Measurements from ENCODE around the gene AFAP1. TPM values are rescaled to one million over a fixed set of nuclear protein-coding genes. Genes with fewer than 3 reads are reported as not detected.

Gene AFAP1
- total RNA-seq, 1 experiment from 2014 or later = 23.6 TPM

DNA sequence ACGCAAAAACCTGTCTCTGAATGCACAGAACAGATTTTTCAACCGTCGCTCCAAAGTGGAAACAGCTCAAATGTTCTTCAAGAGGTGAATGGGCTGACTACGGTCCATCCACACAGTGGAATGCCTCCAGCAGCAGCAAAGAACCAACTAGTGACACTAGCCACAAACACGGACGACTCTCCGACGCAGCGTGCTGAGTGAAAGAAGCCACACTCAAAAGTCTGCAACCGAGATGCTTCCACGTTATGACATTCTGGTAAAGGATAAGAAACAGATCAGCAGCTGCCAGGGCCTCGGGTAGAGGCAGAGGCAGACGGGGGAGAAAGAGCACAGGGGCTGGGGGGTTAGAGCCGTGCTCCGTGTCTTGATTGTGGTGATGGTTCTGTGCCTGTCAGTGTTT, 125.2 kb downstream of the AFAP1 start:
- H3K27ac Mint-ChIP-seq = no peak overlapping the region
- H3K4me3 Mint-ChIP-seq = no peak overlapping the region
- H3K9me3 Mint-ChIP-seq = no peaks in the 10 kb centered on the region
- CTCF ChIA-PET = no interaction called here
- DNase-seq (ENCODE audit: low spot score) (no peak), ATAC-seq (no peak)
- TF ChIP-seq HMGA2 (CRISPR knock-in tag; IDR thresholded peaks at IDR 0.05) = no peak
- TF ChIP-seq, protein P1, sequence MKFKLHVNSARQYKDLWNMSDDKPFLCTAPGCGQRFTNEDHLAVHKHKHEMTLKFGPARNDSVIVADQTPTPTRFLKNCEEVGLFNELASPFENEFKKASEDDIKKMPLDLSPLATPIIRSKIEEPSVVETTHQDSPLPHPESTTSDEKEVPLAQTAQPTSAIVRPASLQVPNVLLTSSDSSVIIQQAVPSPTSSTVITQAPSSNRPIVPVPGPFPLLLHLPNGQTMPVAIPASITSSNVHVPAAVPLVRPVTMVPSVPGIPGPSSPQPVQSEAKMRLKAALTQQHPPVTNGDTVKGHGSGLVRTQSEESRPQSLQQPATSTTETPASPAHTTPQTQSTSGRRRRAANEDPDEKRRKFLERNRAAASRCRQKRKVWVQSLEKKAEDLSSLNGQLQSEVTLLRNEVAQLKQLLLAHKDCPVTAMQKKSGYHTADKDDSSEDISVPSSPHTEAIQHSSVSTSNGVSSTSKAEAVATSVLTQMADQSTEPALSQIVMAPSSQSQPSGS (CRISPR knock-in tag; IDR thresholded peaks at IDR 0.05; ENCODE audit: borderline replicate concordance, low read depth) = no peak
- TF ChIP-seq ZNF232 (CRISPR knock-in tag; IDR thresholded peaks at IDR 0.05) = no peak
- TF ChIP-seq, protein P2, sequence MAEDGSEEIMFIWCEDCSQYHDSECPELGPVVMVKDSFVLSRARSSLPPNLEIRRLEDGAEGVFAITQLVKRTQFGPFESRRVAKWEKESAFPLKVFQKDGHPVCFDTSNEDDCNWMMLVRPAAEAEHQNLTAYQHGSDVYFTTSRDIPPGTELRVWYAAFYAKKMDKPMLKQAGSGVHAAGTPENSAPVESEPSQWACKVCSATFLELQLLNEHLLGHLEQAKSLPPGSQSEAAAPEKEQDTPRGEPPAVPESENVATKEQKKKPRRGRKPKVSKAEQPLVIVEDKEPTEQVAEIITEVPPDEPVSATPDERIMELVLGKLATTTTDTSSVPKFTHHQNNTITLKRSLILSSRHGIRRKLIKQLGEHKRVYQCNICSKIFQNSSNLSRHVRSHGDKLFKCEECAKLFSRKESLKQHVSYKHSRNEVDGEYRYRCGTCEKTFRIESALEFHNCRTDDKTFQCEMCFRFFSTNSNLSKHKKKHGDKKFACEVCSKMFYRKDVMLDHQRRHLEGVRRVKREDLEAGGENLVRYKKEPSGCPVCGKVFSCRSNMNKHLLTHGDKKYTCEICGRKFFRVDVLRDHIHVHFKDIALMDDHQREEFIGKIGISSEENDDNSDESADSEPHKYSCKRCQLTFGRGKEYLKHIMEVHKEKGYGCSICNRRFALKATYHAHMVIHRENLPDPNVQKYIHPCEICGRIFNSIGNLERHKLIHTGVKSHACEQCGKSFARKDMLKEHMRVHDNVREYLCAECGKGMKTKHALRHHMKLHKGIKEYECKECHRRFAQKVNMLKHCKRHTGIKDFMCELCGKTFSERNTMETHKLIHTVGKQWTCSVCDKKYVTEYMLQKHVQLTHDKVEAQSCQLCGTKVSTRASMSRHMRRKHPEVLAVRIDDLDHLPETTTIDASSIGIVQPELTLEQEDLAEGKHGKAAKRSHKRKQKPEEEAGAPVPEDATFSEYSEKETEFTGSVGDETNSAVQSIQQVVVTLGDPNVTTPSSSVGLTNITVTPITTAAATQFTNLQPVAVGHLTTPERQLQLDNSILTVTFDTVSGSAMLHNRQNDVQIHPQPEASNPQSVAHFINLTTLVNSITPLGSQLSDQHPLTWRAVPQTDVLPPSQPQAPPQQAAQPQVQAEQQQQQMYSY (CRISPR knock-in tag; IDR thresholded peaks at IDR 0.05) = no peak
- TF ChIP-seq MXD4 (CRISPR knock-in tag; IDR thresholded peaks at IDR 0.05; ENCODE audit: borderline replicate concordance) = no peak
- no peak for TF ChIP-seq ZNF219 (CRISPR knock-in tag; IDR thresholded peaks at IDR 0.05; ENCODE audit: borderline replicate concordance)
- TF ChIP-seq, protein P3, sequence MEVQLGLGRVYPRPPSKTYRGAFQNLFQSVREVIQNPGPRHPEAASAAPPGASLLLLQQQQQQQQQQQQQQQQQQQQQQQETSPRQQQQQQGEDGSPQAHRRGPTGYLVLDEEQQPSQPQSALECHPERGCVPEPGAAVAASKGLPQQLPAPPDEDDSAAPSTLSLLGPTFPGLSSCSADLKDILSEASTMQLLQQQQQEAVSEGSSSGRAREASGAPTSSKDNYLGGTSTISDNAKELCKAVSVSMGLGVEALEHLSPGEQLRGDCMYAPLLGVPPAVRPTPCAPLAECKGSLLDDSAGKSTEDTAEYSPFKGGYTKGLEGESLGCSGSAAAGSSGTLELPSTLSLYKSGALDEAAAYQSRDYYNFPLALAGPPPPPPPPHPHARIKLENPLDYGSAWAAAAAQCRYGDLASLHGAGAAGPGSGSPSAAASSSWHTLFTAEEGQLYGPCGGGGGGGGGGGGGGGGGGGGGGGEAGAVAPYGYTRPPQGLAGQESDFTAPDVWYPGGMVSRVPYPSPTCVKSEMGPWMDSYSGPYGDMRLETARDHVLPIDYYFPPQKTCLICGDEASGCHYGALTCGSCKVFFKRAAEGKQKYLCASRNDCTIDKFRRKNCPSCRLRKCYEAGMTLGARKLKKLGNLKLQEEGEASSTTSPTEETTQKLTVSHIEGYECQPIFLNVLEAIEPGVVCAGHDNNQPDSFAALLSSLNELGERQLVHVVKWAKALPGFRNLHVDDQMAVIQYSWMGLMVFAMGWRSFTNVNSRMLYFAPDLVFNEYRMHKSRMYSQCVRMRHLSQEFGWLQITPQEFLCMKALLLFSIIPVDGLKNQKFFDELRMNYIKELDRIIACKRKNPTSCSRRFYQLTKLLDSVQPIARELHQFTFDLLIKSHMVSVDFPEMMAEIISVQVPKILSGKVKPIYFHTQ (CRISPR knock-in tag; IDR thresholded peaks at IDR 0.05) = no peak
- TF ChIP-seq, protein P4, sequence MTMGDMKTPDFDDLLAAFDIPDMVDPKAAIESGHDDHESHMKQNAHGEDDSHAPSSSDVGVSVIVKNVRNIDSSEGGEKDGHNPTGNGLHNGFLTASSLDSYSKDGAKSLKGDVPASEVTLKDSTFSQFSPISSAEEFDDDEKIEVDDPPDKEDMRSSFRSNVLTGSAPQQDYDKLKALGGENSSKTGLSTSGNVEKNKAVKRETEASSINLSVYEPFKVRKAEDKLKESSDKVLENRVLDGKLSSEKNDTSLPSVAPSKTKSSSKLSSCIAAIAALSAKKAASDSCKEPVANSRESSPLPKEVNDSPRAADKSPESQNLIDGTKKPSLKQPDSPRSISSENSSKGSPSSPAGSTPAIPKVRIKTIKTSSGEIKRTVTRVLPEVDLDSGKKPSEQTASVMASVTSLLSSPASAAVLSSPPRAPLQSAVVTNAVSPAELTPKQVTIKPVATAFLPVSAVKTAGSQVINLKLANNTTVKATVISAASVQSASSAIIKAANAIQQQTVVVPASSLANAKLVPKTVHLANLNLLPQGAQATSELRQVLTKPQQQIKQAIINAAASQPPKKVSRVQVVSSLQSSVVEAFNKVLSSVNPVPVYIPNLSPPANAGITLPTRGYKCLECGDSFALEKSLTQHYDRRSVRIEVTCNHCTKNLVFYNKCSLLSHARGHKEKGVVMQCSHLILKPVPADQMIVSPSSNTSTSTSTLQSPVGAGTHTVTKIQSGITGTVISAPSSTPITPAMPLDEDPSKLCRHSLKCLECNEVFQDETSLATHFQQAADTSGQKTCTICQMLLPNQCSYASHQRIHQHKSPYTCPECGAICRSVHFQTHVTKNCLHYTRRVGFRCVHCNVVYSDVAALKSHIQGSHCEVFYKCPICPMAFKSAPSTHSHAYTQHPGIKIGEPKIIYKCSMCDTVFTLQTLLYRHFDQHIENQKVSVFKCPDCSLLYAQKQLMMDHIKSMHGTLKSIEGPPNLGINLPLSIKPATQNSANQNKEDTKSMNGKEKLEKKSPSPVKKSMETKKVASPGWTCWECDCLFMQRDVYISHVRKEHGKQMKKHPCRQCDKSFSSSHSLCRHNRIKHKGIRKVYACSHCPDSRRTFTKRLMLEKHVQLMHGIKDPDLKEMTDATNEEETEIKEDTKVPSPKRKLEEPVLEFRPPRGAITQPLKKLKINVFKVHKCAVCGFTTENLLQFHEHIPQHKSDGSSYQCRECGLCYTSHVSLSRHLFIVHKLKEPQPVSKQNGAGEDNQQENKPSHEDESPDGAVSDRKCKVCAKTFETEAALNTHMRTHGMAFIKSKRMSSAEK (CRISPR knock-in tag; IDR thresholded peaks at IDR 0.05; ENCODE audit: borderline replicate concordance) = no peak
- TF ChIP-seq FOXK1 (CRISPR knock-in tag; IDR thresholded peaks at IDR 0.05) = no peak
- no peak for TF ChIP-seq GRHL2 (CRISPR knock-in tag; IDR thresholded peaks at IDR 0.05; ENCODE audit: insufficient replicate concordance, severe bottlenecking)
- TF ChIP-seq, protein P5, sequence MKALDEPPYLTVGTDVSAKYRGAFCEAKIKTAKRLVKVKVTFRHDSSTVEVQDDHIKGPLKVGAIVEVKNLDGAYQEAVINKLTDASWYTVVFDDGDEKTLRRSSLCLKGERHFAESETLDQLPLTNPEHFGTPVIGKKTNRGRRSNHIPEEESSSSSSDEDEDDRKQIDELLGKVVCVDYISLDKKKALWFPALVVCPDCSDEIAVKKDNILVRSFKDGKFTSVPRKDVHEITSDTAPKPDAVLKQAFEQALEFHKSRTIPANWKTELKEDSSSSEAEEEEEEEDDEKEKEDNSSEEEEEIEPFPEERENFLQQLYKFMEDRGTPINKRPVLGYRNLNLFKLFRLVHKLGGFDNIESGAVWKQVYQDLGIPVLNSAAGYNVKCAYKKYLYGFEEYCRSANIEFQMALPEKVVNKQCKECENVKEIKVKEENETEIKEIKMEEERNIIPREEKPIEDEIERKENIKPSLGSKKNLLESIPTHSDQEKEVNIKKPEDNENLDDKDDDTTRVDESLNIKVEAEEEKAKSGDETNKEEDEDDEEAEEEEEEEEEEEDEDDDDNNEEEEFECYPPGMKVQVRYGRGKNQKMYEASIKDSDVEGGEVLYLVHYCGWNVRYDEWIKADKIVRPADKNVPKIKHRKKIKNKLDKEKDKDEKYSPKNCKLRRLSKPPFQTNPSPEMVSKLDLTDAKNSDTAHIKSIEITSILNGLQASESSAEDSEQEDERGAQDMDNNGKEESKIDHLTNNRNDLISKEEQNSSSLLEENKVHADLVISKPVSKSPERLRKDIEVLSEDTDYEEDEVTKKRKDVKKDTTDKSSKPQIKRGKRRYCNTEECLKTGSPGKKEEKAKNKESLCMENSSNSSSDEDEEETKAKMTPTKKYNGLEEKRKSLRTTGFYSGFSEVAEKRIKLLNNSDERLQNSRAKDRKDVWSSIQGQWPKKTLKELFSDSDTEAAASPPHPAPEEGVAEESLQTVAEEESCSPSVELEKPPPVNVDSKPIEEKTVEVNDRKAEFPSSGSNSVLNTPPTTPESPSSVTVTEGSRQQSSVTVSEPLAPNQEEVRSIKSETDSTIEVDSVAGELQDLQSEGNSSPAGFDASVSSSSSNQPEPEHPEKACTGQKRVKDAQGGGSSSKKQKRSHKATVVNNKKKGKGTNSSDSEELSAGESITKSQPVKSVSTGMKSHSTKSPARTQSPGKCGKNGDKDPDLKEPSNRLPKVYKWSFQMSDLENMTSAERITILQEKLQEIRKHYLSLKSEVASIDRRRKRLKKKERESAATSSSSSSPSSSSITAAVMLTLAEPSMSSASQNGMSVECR (CRISPR knock-in tag; IDR thresholded peaks at IDR 0.05; ENCODE audit: borderline replicate concordance) = no peak
- no peak for TF ChIP-seq JAZF1 (CRISPR knock-in tag; IDR thresholded peaks at IDR 0.05)
- POLR2A ChIA-PET = no interaction called here
- H3K27me3 Mint-ChIP-seq (ENCODE audit: low read depth) = no peaks in the 10 kb centered on the region
- peaks cover 39% of the 10 kb centered on the region for H3K36me3 Mint-ChIP-seq
- peaks cover 7% of the 10 kb centered on the region for H3K4me1 Mint-ChIP-seq
